Esophagus muscularis mucosa (tissue), 3 donors: ENCODE measurements around the gene HIBCH.

ENCODE experiments used
- CTCF ChIP-seq, 3 experiments: fragments of 200-600 bp in 2 of 3; fragments of 450-650 bp in 1 of 3; sonication (generic) in 2 of 3; IDR thresholded peaks; one replicate each; pipeline ENCODE4 v1.5.1; 2017 to 2019; ENCODE audit warnings: antibody characterized with exemption in 3 of 3, mild to moderate bottlenecking in 2 of 3, moderate library complexity in 1 of 3
- POLR2A ChIP-seq: fragments of 450-650 bp; IDR thresholded peaks from one replicate; pipeline ENCODE4 v1.6.1; 2017; ENCODE audit warnings: antibody characterized with exemption, moderate library complexity, mild to moderate bottlenecking, low read depth

- TF ChIP-seq CTCF (IDR thresholded peaks at IDR 0.05) (no peak), POLR2A (no peak)
Observed at GRCh38 chr2:190185380-190185779, 134.2 kb downstream of the HIBCH start.
